Upper lobe of left lung (tissue), 6 donors: ENCODE results near the gene DENND4C. TPM values are rescaled to one million over a fixed set of nuclear protein-coding genes. Genes with fewer than 3 reads are reported as not detected.
"Not testable (repeated sequence)": the region's sequence is repeated elsewhere in the genome, so short reads cannot be mapped to it uniquely, and the experiment has no call there.

Experiments
- ATAC-seq, 2 donors: fragments of 200-7000 bp; cut with Tn5 transposase; one replicate each; pipeline ENCODE4 v1.9.1; 2022; ENCODE audit warnings: mild to moderate bottlenecking in 2 of 2, moderate library complexity in 2 of 2; ENCODE audit not compliant: low FRiP score in 2 of 2
- DNase-seq, 2 donors: peaks; one replicate each; pipeline ENCODE4 v3.0.0-alpha.2; 2019 to 2020
- H3K27ac ChIP-seq, 4 donors: fragments of 200-600 bp; sonication (generic); one replicate each; pipeline ENCODE4 v1.5.1; 2016 to 2019
- H3K27me3 ChIP-seq, 4 donors: fragments of 200-600 bp; sonication (generic); one replicate each; pipeline ENCODE4 v1.5.1; 2017 to 2019
- H3K36me3 ChIP-seq, 4 donors: fragments of 200-600 bp; sonication (generic); one replicate each; pipeline ENCODE4 v1.5.1; 2016 to 2019
- H3K4me1 ChIP-seq, 4 donors: fragments of 200-600 bp; sonication (generic); one replicate each; pipeline ENCODE4 v1.5.1; 2018 to 2019
- H3K4me3 ChIP-seq, 4 donors: fragments of 200-600 bp; sonication (generic); one replicate each; pipeline ENCODE4 v1.5.1; 2017 to 2019; ENCODE audit warnings: mild to moderate bottlenecking in 2 of 4, moderate library complexity in 1 of 4
- H3K9me3 ChIP-seq, 4 donors: fragments of 200-600 bp; sonication (generic); one replicate each; pipeline ENCODE4 v1.5.1; 2018 to 2019
- CTCF ChIP-seq, 6 experiments: fragments of 450-650 bp in 4 of 6; fragments of 200-600 bp in 2 of 6; sonication (generic) in 2 of 6; IDR thresholded peaks; one replicate each; pipeline ENCODE4 v1.5.1; 2016 to 2019; ENCODE audit warnings: antibody characterized with exemption in 6 of 6
- EP300 ChIP-seq, 4 donors: sonication (generic); formaldehyde crosslinking; IDR thresholded peaks; one replicate each; pipeline ENCODE4 v1.5.1; 2017; ENCODE audit warnings: antibody characterized with exemption in 4 of 4, control low read depth in 2 of 4
- POLR2A ChIP-seq, 4 donors: fragments of 450-650 bp; IDR thresholded peaks; one replicate each; pipeline ENCODE4 v1.5.1; 2016 to 2017; ENCODE audit warnings: antibody characterized with exemption in 4 of 4, mild to moderate bottlenecking in 2 of 4
- POLR2AphosphoS5 ChIP-seq, 2 donors: sonication (generic); formaldehyde crosslinking; IDR thresholded peaks; one replicate each; pipeline ENCODE4 v1.5.1; 2017; ENCODE audit warnings: antibody characterized with exemption in 2 of 2
- WGBS, 2 donors: methylation state at CpG; one replicate each; pipeline ENCODE4 v1.1.5; 2017 to 2018; 5-methylcytosine and 5-hydroxymethylcytosine counted together
- total RNA-seq, 6 donors: library from RNA; depleted of rRNA in 4 of 6; stranded (reverse); fragments of >200 nt in 4 of 6; gene quantifications; one replicate each; pipeline versions ENCODE4 v1.1.0 to v1.2.1, GENCODE V29; 2016 to 2021
- donor health status: DM: no; HTN: no; CAD: no; lungs with moderate emphysema.
- donor health status: DM: no; HTN: yes; CAD: no; lungs with severe emphysema.

Gene DENND4C
- total RNA-seq, 6 donors from 2014 or later, result 66.1 to 181 (median 108) TPM

DNA sequence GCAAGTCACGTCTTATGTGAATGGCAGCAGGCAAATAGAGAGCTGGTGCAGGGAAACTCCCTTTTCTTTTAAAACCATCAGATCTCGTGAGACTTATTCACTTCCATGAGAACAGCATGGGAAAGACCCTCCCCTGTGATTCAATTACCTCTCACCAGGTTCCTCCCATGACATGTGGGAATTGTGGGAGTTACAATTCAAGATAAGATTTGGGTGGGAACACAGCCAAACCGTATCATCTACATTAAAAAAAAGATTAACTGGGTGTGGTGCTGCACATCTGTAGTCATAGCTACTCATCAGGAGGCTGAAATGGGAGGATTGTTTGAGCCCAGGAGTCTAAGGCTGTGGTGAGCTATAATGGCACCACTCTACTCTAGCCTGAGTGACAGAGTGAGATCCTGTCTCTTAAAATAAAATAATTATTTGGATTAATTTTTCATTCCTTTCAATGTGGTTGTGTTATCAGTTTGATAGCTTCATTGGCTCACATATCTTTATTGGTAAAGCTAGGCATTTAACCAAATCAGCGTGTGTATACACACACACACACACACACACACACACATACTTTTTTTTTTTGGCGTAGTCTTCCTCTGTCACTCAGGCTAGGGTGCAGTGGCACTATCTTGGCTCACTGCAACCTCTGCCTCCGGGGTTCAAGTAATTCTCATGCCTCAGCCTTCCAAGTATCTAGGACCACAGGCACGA lies 21.8 kb downstream of the DENND4C start:
- no peaks in the 10 kb centered on the region for H3K9me3 ChIP-seq
- H3K4me1 ChIP-seq, result peaks cover 0 to 16% (median 4%) of the 10 kb centered on the region in 4 donors
- H3K4me3 ChIP-seq, result no peak overlapping the region
- no peaks in the 10 kb centered on the region for H3K27me3 ChIP-seq
- H3K36me3 ChIP-seq, result no peaks in the 10 kb centered on the region
- no peak for DNase-seq
- no peak for ATAC-seq
- TF ChIP-seq EP300 (IDR thresholded peaks at IDR 0.05) (no peak), CTCF (IDR thresholded peaks at IDR 0.05) (no peak)
- WGBS, 2 donors, result 79 to 82% methylated on average over 7 of the region's 7 CpGs
- no peak overlapping the region for H3K27ac ChIP-seq

GRCh38 chr9:19252885-19253219 lies 22.4 kb downstream of the DENND4C start:
- no peak for DNase-seq
- Histone ChIP-seq H3K27me3 (no peaks in the 10 kb centered on the region), H3K27ac (no peak overlapping the region), H3K4me1 (peaks cover 0 to 15% (median 4%) of the 10 kb centered on the region in 4 donors), H3K9me3 (no peaks in the 10 kb centered on the region), H3K36me3 (no peaks in the 10 kb centered on the region), H3K4me3 (no peak overlapping the region)
- WGBS, 2 donors, result 82 to 84% methylated on average over 4 of the region's 4 CpGs
- no peak for ATAC-seq
- TF ChIP-seq CTCF (IDR thresholded peaks at IDR 0.05), result no peak
- TF ChIP-seq POLR2A (IDR thresholded peaks at IDR 0.05), result no peak
- no peak for TF ChIP-seq EP300 (IDR thresholded peaks at IDR 0.05)
- TF ChIP-seq POLR2AphosphoS5 (IDR thresholded peaks at IDR 0.05), result no peak

DNA sequence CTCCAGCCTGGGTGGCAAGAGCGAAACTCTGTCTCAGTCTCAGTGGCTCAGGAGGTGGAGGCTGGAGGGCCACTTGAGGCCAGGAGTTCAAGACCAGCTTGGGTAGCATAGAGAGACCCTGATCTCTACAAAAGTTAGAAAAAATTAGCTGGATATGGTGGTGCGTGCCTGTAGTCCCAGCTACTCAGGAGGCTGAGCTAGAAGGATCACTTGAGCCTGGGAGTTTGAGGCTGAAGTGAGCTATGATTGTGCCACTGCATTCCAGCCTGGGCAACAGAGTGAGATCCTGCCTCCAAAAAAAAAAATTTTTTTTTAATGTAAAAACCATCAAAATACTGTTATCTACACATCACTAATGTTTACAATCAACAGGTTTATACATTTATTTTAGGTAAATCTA lies 24.6 kb downstream of the DENND4C start:
- Histone ChIP-seq H3K27me3 (no peaks in the 10 kb centered on the region), H3K4me1 (peaks cover 0 to 15% (median 4%) of the 10 kb centered on the region in 4 donors), H3K4me3 (no peak overlapping the region), H3K27ac (no peak overlapping the region), H3K36me3 (no peaks in the 10 kb centered on the region), H3K9me3 (no peaks in the 10 kb centered on the region)
- TF ChIP-seq CTCF (IDR thresholded peaks at IDR 0.05), result no peak
- no peak for DNase-seq
- WGBS, 2 donors, result 96 to 98% methylated on average over 2 of the region's 2 CpGs
- ATAC-seq, result no peak

DNA sequence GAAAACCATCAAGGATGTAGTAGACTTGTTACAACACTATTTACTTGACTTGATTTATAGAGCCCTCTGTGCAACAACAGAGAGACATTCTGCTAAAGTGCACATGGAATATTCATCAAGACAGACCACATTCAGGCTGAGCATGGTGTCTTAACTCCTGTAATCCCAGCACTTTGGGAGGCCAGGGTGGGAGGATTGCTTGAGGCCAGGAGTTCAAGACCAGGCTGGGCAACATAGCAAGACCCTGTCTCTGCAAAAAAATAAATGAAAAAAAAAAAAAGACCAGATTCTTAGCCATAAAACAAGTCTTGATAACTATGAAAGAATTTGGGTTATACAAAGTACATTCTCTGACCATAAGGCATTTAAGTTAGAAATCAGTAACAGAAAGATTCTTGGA lies 25.3 kb downstream of the DENND4C start:
- TF ChIP-seq POLR2AphosphoS5 (IDR thresholded peaks at IDR 0.05) (no peak), POLR2A (IDR thresholded peaks at IDR 0.05) (no peak), CTCF (IDR thresholded peaks at IDR 0.05) (no peak), EP300 (IDR thresholded peaks at IDR 0.05) (no peak)
- ATAC-seq, result no peak
- no peak for DNase-seq
- Histone ChIP-seq H3K36me3 (no peaks in the 10 kb centered on the region), H3K4me3 (no peak overlapping the region), H3K9me3 (no peaks in the 10 kb centered on the region), H3K27ac (no peak overlapping the region), H3K27me3 (no peaks in the 10 kb centered on the region), H3K4me1 (peaks cover 0 to 19% (median 4%) of the 10 kb centered on the region in 4 donors)

GRCh38 chr9:19259665-19260255 lies 29.3 kb downstream of the DENND4C start:
- H3K27ac ChIP-seq, H3K4me3 ChIP-seq, H3K27me3 ChIP-seq, H3K9me3 ChIP-seq, DNase-seq, H3K36me3 ChIP-seq: not testable (repeated sequence)
- 96 to 97% methylated on average over 8 of the region's 8 CpGs for WGBS, 2 donors
- ATAC-seq, result peak in 1 of 2 donors; percentile 64
- H3K4me1 ChIP-seq, result peaks cover 0 to 12% (median 0%) of the 10 kb centered on the region in 4 donors

GRCh38 chr9:19265602-19266001 lies 35.1 kb downstream of the DENND4C start:
- H3K36me3 ChIP-seq, ATAC-seq, DNase-seq, H3K4me3 ChIP-seq, H3K27ac ChIP-seq, H3K27me3 ChIP-seq, H3K9me3 ChIP-seq: not testable (repeated sequence)
- peaks cover 0 to 16% (median 6%) of the 10 kb centered on the region in 4 donors for H3K4me1 ChIP-seq
- WGBS, 2 donors, result 91 to 99% methylated on average over 4 of the region's 4 CpGs

GRCh38 chr9:19266778-19267384 lies 36.4 kb downstream of the DENND4C start:
- not testable (repeated sequence) for H3K27me3 ChIP-seq, H3K9me3 ChIP-seq, ATAC-seq, H3K36me3 ChIP-seq, DNase-seq, H3K27ac ChIP-seq, H3K4me3 ChIP-seq
- WGBS, 2 donors, result 66 to 87% methylated on average over 3 of the region's 3 CpGs
- peaks cover 0 to 12% (median 5%) of the 10 kb centered on the region in 4 donors for H3K4me1 ChIP-seq
